ENCODE data around the gene TIPIN.
"Not testable (repeated sequence)": the region's sequence is repeated elsewhere in the genome, so short reads cannot be mapped to it uniquely, and the experiment has no call there.

TIPIN gene

DNA sequence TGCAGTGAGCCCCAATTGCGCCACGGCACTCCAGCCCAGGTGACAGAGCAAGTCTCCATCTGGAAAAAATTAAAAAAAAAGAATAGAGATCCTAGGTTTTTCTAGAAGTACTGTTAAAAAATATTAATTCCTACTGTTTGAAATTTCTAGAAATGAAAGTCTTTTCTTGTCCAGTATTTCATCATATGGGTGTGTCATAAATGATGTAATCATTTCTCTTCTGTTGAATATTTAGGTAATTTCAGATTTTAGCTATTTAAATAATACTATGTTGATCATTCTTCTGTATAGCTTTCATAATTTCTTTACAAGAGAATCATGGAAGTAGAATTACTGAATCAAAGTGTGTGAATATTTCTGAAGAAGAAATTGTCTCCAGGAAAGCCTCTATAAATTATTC lies 24.9 kb upstream of the TIPIN start:
- DNase-seq = not testable (repeated sequence)

GRCh38 chr15:66378814-66379430 lies 22.4 kb upstream of the TIPIN start:
- no peak for DNase-seq

- DNase-seq = no peak
Measured at GRCh38 chr15:66374179-66374578, 17.7 kb upstream of the TIPIN start.

DNA sequence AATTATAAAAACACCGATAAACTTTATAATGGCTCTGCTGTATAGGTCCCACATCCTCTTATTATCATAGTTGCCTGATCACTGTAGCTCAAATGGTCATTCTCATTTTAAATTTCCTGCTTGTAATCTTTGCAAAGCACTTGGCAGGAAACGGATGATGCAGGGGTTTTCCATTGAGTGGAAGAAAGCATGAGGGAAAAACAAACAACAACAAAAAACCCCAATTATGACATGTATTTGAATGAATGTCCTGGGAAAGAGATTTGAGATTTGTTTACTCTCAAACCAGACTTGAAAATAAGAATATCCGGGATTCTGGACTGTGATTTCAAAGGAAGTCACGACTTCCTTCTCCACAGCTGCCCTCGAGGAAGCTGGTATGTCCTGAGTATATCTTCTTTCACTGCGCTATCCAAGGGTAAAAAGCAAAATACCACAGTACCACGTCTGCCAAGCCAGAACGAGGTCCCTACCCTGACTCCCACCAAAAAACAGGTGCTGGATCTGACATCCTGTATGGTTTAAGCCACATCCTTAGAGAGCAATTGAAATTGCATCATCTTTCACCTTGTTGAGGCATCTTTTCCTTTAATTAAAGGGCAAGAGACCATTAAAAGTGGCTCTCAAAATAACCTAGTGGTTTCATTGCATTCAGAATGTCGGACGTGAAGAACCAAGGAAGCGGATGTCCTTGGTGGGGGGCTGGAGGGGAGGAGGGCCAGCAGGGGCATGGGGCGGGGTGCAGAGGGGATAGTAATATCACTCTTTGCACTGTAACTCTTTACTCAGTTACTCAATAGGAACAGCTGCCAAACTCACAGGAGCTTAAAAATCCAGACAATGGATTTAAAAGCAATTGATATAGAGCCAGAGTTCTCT lies 13.5 kb upstream of the TIPIN start:
- DNase-seq = no peak

GRCh38 chr15:66364944-66365528 lies 8.6 kb upstream of the TIPIN start:
- no peak for DNase-seq

DNA sequence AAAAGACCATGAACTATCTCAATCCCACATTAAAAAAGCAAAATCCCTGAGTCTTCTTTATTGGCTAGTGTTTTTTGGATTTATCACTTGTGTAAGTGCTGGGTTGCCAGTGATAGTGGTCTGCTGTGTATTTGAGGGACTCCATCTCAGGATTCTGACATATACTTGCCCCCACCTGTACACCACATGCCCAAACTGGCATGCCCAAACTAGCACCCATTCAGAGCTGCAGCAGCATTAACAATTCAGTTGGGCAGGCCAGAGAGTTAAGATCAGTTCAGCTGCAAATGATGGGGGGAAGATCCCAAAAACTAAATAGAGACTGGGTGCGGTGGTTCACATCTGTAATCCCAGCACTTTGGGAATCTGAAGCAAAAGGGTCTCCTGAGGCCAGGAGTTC lies 6.3 kb upstream of the TIPIN start:
- DNase-seq = no peak

DNA sequence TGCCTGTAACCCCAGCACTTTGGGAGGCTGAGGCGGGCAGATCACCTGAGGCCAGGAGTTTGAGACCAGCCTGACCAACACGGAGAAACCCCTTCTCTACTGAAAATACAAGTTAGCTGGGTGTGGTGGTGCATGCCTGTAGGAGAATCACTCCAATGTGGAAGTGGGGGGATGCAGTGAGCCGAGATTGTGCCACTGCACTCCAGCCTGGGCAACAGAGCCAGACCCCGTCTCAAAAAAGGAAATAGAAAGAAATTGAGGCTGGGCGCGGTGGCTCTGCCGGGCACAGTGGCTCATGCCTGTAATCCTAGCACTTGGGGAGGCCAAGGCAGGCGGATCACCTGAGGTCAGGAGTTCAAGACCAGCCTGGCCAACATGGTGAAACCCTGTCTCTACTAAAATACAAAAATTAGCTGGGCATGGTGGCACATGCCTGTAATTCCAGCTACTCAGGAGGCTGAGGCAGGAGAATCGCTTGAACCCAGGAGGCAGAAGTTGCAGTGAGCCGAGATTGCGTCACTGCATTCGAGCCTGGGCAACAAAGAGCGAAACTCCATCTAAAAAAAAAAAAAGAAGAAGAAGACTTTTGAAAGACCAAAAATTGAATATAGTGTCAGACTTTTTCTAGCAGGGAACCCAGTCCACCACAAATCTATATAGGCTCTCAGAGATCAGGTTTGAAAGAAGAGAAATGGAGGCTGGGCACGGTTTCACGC lies 5.4 kb upstream of the TIPIN start:
- peak; percentile 38 for DNase-seq

DNA sequence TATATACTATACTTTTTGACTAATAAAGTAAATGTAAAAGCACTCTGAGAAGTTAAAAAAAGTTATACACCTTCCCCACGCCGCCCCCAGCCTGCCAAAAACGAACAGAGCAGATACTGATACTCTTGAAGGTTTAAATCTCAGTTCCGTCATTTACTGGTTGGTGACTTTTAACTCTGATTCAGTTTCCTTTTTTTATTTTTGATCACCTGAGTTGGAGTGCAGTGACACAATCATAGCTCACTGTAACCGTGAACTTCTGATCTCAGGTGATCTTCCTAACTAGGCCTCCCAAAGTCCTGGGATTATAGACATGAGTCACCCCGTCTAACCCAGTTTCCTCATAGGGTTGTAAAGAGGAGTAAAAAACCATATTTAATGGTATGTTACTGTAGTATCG lies 3.3 kb upstream of the TIPIN start:
- DNase-seq = no peak

DNA sequence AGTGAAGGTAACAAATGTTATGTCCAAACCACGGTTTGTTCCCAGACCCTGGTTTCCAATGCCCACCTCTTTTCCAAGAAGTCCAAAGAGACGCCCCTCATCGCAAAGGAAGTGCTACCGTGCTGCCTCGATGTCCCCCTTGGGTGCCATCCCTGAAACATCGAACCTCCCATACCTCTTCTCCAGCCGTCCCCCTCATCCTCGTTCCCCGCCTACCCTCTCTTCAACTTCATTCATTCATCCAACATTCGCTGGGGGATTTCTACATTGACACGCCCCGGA lies 467 bp downstream of the TIPIN start:
- DNase-seq = no peak

- not testable (repeated sequence) for DNase-seq
Measured at GRCh38 chr15:66348530-66348929, 8.0 kb downstream of the TIPIN start.

DNA sequence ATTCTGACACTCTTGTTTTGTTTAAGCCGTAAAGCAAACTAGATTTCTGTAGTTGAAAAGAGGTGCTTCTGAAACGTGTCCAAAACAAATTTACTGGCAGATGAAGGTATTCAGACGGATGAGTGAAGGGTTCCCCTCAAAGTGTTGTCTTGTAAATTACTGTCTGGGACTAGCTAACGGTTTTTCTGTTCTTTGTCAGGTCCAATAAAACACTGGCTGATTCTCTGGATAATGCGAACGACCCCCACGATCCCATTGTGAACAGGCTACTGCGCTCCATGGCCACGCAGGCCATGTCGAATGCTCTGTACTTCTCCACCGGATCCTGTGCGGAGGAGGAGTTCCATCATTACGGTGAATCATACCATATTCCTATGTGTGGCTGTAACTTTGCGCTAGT lies 27.7 kb downstream of the TIPIN start:
- DNase-seq = no peak

DNA sequence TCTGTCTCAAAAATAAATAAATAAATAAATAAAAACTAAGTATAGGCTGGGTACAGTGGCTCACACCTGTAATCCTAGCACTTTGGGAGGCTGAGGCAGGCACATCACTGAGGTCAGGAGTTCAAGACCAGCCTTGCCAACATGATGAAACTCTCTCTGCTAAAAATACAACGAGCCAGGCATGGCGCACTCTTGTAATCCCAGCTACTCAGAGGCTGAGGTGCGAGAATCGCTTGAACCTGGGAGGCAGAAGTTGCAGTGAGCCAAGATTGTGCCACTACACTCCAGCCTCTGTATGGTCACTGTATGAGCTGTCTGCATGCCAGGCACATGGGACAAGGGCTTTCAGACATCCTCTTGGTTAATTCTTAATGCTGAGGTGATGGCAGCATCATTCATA lies 28.7 kb downstream of the TIPIN start:
- no peak for DNase-seq

GRCh38 chr15:66326051-66326450 lies 30.4 kb downstream of the TIPIN start:
- no peak for DNase-seq

GRCh38 chr15:66323312-66323928 lies 33.1 kb downstream of the TIPIN start:
- no peak for DNase-seq

DNA sequence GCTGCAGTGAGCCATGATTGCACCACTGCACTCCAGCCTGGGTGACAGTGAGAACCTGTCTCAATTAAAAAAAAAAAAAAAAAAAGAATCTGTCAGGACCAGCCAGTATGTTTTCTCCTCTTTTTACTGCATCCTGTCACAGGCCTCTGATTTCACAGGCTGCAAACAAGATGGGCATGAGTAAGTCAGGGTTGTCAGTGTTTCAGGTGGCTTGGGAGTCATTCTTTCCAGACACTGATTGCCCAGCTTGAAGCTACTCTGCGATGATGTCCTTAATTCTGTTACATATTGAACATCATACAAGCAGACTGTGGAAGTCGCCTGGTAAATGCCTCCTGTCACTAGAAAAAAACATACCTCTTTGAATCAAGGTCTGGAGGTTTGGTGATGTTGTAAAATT lies 44.3 kb downstream of the TIPIN start:
- no peak for DNase-seq

GRCh38 chr15:66310786-66311185 lies 45.7 kb downstream of the TIPIN start:
- DNase-seq = no peak

DNA sequence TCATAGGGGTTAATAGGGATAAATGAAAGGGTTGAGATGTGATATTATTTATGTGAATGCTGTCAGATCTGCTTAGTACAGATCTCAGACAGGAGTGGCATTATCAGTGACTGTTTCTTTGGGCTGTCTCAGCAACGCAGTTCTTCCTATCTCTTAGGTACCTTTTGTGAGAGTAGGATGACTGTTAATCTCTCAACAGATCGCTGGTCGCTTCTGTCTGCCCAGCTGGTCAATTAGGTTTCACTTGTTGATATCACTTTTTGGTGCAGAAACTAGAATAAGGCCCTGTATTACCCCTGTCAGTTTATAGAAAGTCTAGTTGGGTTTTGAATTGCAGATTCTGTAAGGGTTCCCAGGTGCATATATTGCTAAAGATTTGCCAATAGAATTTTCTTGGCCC lies 46.7 kb downstream of the TIPIN start:
- DNase-seq = no peak

GRCh38 chr15:66308531-66308930 lies 48.0 kb downstream of the TIPIN start:
- no peak for DNase-seq

DNA sequence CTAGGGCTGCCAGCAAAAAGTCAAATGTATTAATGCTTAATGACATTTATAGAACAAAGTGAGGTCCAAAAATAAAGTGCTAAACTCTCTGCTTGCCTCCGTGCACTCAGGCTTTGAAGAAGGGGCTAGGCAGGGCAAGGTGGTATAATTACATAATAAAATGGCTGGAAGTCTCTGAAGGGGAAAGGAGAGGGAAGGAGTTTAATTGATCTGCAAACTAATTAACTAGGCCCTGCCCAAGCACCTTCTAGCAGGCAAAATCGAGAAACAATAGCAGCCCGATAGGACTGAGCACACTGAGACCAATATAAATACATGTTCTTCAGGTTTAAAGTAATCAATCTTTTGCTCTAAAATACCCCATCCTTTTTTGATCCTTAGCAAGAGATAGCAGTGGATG lies 50.1 kb downstream of the TIPIN start:
- no peak for DNase-seq

DNA sequence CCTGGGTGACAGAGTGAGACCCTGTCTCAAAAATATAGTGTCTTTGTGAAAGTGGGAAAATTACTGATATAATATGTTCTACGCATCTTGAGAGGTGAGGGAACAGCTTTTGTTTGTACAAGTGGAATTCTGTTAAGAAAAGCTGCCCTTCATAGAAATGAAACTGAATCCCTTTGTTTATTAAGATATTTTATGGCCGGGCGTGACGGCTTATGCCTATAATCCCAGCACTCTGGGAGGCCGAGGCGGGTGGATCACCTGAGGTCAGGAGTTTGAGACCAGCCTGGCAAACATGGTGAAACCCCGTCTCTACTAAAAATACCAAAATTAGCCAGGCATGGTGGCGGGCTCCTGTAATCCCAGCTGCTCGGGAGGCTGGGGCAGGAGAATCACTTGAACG lies 52.1 kb downstream of the TIPIN start:
- not testable (repeated sequence) for DNase-seq

DNA sequence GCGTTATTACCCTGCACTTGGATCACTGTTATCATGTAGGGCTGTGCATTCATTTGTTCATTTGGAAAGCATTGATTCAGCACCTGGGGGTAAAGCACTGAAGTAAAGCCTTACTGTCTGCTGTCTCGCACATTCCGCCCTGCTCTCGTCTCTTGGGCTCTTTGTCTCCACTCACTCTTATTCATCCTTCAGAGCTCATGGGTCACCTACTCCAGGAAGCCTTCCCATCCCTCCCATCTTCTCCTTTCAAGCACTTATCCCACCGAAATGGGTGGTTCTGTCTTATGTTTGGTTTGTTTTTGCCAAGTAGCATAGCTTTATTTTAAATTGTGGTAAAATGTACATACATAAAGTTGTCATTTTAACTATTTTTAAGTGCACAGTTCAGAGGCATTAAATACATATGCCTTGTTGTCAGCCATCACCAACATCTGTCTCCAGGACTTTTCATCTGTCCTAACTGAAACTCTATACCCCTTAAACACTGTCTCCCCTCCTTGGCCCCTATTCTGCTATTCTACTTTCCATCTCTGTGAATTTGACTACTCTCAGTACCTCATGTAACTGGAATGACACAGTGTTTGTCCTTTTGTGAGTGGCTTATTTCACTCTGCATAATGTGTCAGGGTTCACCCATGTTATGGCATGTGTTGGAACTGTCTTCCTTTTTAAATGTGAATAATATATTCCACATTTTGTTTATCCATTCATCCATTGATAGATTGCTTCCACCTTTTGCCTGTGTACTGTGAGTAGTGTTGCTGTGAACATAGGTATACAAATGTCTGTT lies 53.8 kb downstream of the TIPIN start:
- no peak for DNase-seq

- DNase-seq = no peak
Measured at GRCh38 chr15:66298803-66299251, 57.7 kb downstream of the TIPIN start.
